SK-N-SH (cell line): ENCODE measurements around the gene CSRNP3. TPM values are rescaled to one million over a fixed set of nuclear protein-coding genes. Genes with fewer than 3 reads are reported as not detected.

Experiments
- CTCF ChIA-PET: fragments of 300-600, 350-600 bp; formaldehyde crosslinking; extraction: SDS; loops from one replicate; lab custom pipeline; 2021; lab: Yijun Ruan, JAX
- POLR2A ChIA-PET: fragments of 350-600 bp; sonication (Branson Sonifier 250); formaldehyde crosslinking; extraction: SDS; loops from one replicate; lab custom pipeline; 2020; ENCODE audit warnings: antibody characterized with exemption, inconsistent platforms; lab: Yijun Ruan, JAX
- DNase-seq: peaks from one replicate; pipeline ENCODE4 v3.0.0; 2012
- H2AFZ ChIP-seq: fragments of 200-600 bp; sonication (generic); 2 replicates; pipeline ENCODE4 v1.8.1; 2016; ENCODE audit warnings: antibody characterized with exemption, mild to moderate bottlenecking, low read depth
- H3F3A ChIP-seq: fragments of 200-600 bp; sonication (generic); replicated peaks from 2 replicates; pipeline ENCODE3; 2016; ENCODE audit warnings: antibody characterized with exemption, mild to moderate bottlenecking; ENCODE audit not compliant: insufficient read depth
- H3K27ac ChIP-seq, 2 experiments: fragments of 200-500 bp in 1 of 2; fragments of 200-600 bp in 1 of 2; sonication (Bioruptor generic) in 1 of 2; sonication (generic), shearing (Covaris generic) in 1 of 2; 2 replicates each; pipeline versions ENCODE4 v1.5.1 to v1.6.1; 2014 to 2016; ENCODE audit warnings: low read depth in 2 of 2, inconsistent platforms in 1 of 2, low read length in 1 of 2, mild to moderate bottlenecking in 1 of 2, mixed read lengths in 1 of 2
- H3K27me3 ChIP-seq: fragments of 200-600 bp; sonication (generic), shearing (Covaris generic); 2 replicates; pipeline ENCODE4 v1.6.1; 2016; ENCODE audit warnings: mixed run types; ENCODE audit not compliant: insufficient read depth
- H3K36me3 ChIP-seq, 2 experiments: fragments of 200-500 bp in 1 of 2; fragments of 200-600 bp in 1 of 2; sonication (Bioruptor generic) in 1 of 2; sonication (generic) in 1 of 2; replicated peaks in 1 of 2; 2 replicates each; pipeline versions ENCODE3 to v1.5.1; 2014 to 2016; ENCODE audit warnings: low read length in 1 of 2, mild to moderate bottlenecking in 1 of 2; ENCODE audit not compliant: insufficient read depth in 2 of 2, control insufficient read depth in 1 of 2
- H3K4me1 ChIP-seq, 2 experiments: fragments of 200-500 bp in 1 of 2; fragments of 200-600 bp in 1 of 2; sonication (Bioruptor generic) in 1 of 2; sonication (generic), shearing (Covaris generic) in 1 of 2; 2 replicates each; pipeline versions ENCODE4 v1.5.1 to v1.6.1; 2014 to 2016; ENCODE audit warnings: low read depth in 1 of 2, low read length in 1 of 2, mixed run types in 1 of 2; ENCODE audit not compliant: insufficient read depth in 2 of 2, control insufficient read depth in 1 of 2
- H3K4me2 ChIP-seq: fragments of 200-600 bp; sonication (generic), shearing (Covaris generic); 2 replicates; pipeline ENCODE4 v1.6.1; 2017; ENCODE audit warnings: mixed run types
- H3K4me3 ChIP-seq, 2 experiments: fragments of 200-500 bp in 1 of 2; fragments of 200-600 bp in 1 of 2; sonication (Bioruptor generic) in 1 of 2; sonication (generic), shearing (Covaris generic) in 1 of 2; 2 replicates each; pipeline versions ENCODE4 v1.5.1 to v1.8.1; 2014 to 2016; ENCODE audit warnings: low read depth in 2 of 2, inconsistent platforms in 1 of 2, low read length in 1 of 2, mild to moderate bottlenecking in 1 of 2, mixed read lengths in 1 of 2, moderate library complexity in 1 of 2
- H3K79me2 ChIP-seq: fragments of 200-600 bp; sonication (generic); 2 replicates; pipeline ENCODE4 v1.8.1; 2017; ENCODE audit warnings: mild to moderate bottlenecking; ENCODE audit not compliant: insufficient read depth
- H3K9ac ChIP-seq: fragments of 200-600 bp; sonication (generic); 2 replicates; pipeline ENCODE4 v1.6.1; 2017; ENCODE audit warnings: mixed run types
- H3K9me2 ChIP-seq: fragments of 200-600 bp; sonication (generic); 2 replicates; pipeline ENCODE4 v1.6.1; 2017; ENCODE audit warnings: mixed run types
- H3K9me3 ChIP-seq: fragments of 200-600 bp; sonication (generic); 2 replicates; pipeline ENCODE4 v1.6.1; 2017; ENCODE audit warnings: mixed run types, mild to moderate bottlenecking, moderate library complexity
- H4K20me1 ChIP-seq: fragments of 200-600 bp; sonication (generic); 2 replicates; pipeline ENCODE4 v1.6.1; 2017; ENCODE audit warnings: mild to moderate bottlenecking, mixed run types; ENCODE audit not compliant: insufficient read depth
- CHD2 ChIP-seq: fragments of 150-350 bp; IDR thresholded peaks from 2 replicates; pipeline ENCODE4 v1.6.1; 2018; ENCODE audit warnings: low read length; ENCODE audit not compliant: partially characterized antibody
- EP300 ChIP-seq, 2 experiments: IDR thresholded peaks; 2 replicates each; pipeline versions ENCODE4 v1.4.0 to v1.6.1; 2012; ENCODE audit warnings: borderline replicate concordance in 1 of 2, low read depth in 1 of 2, low read length in 1 of 2
- FOXJ3 ChIP-seq: sonication (generic); formaldehyde crosslinking; IDR thresholded peaks from 2 replicates; pipeline ENCODE4 v1.5.1; 2020; ENCODE audit warnings: mild to moderate bottlenecking, missing genetic modification reagents
- FOXM1 ChIP-seq: IDR thresholded peaks from 2 replicates; pipeline ENCODE4 v1.4.0; 2012; ENCODE audit warnings: low read depth, mild to moderate bottlenecking
- GABPA ChIP-seq: IDR thresholded peaks from 2 replicates; pipeline ENCODE4 v1.4.0; 2012; ENCODE audit warnings: low read depth, mild to moderate bottlenecking
- IRF3 ChIP-seq: fragments of 150-350 bp; IDR thresholded peaks from 2 replicates; pipeline ENCODE4 v1.6.1; 2016; ENCODE audit warnings: mild to moderate bottlenecking, low read depth, low read length
- JUND ChIP-seq: IDR thresholded peaks from 2 replicates; pipeline ENCODE4 v1.4.0; 2012
- MEF2A ChIP-seq: IDR thresholded peaks from 2 replicates; pipeline ENCODE4 v1.4.0; 2012; ENCODE audit warnings: low read depth, borderline replicate concordance
- MXI1 ChIP-seq: IDR thresholded peaks from 2 replicates; pipeline ENCODE4 v1.6.1; 2012; ENCODE audit warnings: mild to moderate bottlenecking, low read depth, low read length, improper control_type of control experiment
- NFIC ChIP-seq: IDR thresholded peaks from 2 replicates; pipeline ENCODE4 v1.4.0; 2012; ENCODE audit warnings: borderline replicate concordance
- RCOR1 ChIP-seq: fragments of 150-350 bp; IDR thresholded peaks from 2 replicates; pipeline ENCODE4 v1.6.1; 2017; ENCODE audit warnings: antibody characterized with exemption, low read length
- REST ChIP-seq: IDR thresholded peaks from 2 replicates; pipeline ENCODE4 v1.6.1; 2012; ENCODE audit warnings: mild to moderate bottlenecking, low read depth, low read length, moderate library complexity
- RFX5 ChIP-seq: IDR thresholded peaks from 2 replicates; pipeline ENCODE4 v1.6.1; 2012; ENCODE audit warnings: mild to moderate bottlenecking, improper control_type of control experiment, low read length
- RXRA ChIP-seq: IDR thresholded peaks from 2 replicates; pipeline ENCODE4 v1.4.0; 2012; ENCODE audit warnings: low read depth, mild to moderate bottlenecking, borderline replicate concordance
- SIN3A ChIP-seq: IDR thresholded peaks from 2 replicates; pipeline ENCODE4 v1.6.1; 2012; ENCODE audit warnings: low read depth, mild to moderate bottlenecking, low read length, moderate library complexity, borderline replicate concordance
- TCF12 ChIP-seq: IDR thresholded peaks from 2 replicates; pipeline ENCODE4 v1.4.0; 2012
- TEAD4 ChIP-seq: IDR thresholded peaks from 2 replicates; pipeline ENCODE4 v1.4.0; 2012; ENCODE audit warnings: mild to moderate bottlenecking, borderline replicate concordance; ENCODE audit not compliant: insufficient read depth
- USF2 ChIP-seq: fragments of 150-350 bp; IDR thresholded peaks from 2 replicates; pipeline ENCODE4 v1.6.1; 2017; ENCODE audit warnings: antibody characterized with exemption, low read length, low read depth, borderline replicate concordance
- YY1 ChIP-seq: IDR thresholded peaks from 2 replicates; pipeline ENCODE4 v1.4.0; 2012; ENCODE audit warnings: low read depth, mild to moderate bottlenecking
- ZBTB33 ChIP-seq: IDR thresholded peaks from 2 replicates; pipeline ENCODE4 v1.4.0; 2012; ENCODE audit warnings: low read depth, borderline replicate concordance
- WGBS: methylation state at CpG from one replicate; pipeline ENCODE4 v1.1.6; 2017; ENCODE audit warnings: low lambda C conversion rate; 5-methylcytosine and 5-hydroxymethylcytosine counted together
- polyA plus RNA-seq, 3 experiments: library from polyadenylated mRNA; depleted of rRNA; stranded (reverse); fragments of >200 nt; gene quantifications; 2 replicates each; pipeline ENCODE4 v1.2.3, GENCODE V29; 2012

Gene CSRNP3
- polyA plus RNA-seq, 1 of the 3 experiments (the other 2 are of a cell fraction) = 1.0 TPM

GRCh38 chr2:165601928-165602521, 132.5 kb downstream of the CSRNP3 start:
- Histone ChIP-seq H3K4me1 (peaks cover 2 to 9% of the 10 kb centered on the region in 2 experiments; a peak in 3 of 4 replicates), H3K27me3 (no peaks in the 10 kb centered on the region), H3K27ac (no peak overlapping the region; a peak in 1 of 4 replicates), H2AFZ (no peak overlapping the region), H3K9me2 (no peaks in the 10 kb centered on the region), H3F3A (no peaks in the 10 kb centered on the region), H3K79me2 (no peaks in the 10 kb centered on the region), H3K9ac (no peak overlapping the region), H3K4me3 (no peak overlapping the region), H3K4me2 (no peak overlapping the region), H3K36me3 (peaks cover 6 to 13% of the 10 kb centered on the region in 2 experiments), H4K20me1 (no peaks in the 10 kb centered on the region), H3K9me3 (no peaks in the 10 kb centered on the region)
- no peak for DNase-seq
- ChIA-PET CTCF (interaction anchor here (2.3 kb wide), 1 partner anchor 272 kb away, joined by 5 read pairs; no protein-coding TSS in a partner anchor), POLR2A (no interaction called here)
- WGBS = 75% methylated on average over 3 of the region's 3 CpGs
- TF ChIP-seq RFX5 (no peak), TCF12 (no peak), TEAD4 (no peak), RXRA (no peak), NFIC (no peak), FOXM1 (no peak), EP300 (IDR thresholded peaks at IDR 0.05; ENCODE audit: borderline replicate concordance in 1 of 2, low read depth in 1 of 2, low read length in 1 of 2) (no peak), JUND (no peak), USF2 (no peak), CHD2 (no peak), SIN3A (no peak), MXI1 (no peak), FOXJ3 (CRISPR knock-in tag) (no peak), MEF2A (no peak), YY1 (no peak), RCOR1 (no peak), REST (no peak), GABPA (no peak), IRF3 (no peak), ZBTB33 (no peak)
